PC-9 (cell line): ENCODE data around the gene TMEM196.

Experiments used
- CTCF ChIP-seq: fragments of 200-600 bp; sonication (generic); conservative IDR thresholded peaks from 2 replicates; pipeline ENCODE4 v1.6.1; 2017; ENCODE audit warnings: mixed run types, antibody characterized with exemption, mild to moderate bottlenecking, moderate library complexity
- EZH2 ChIP-seq: fragments of 200-600 bp; sonication (generic); IDR thresholded peaks from 2 replicates; pipeline ENCODE4 v1.8.0; 2017; ENCODE audit warnings: antibody characterized with exemption, low read depth

GRCh38 chr7:19708397-19709248 lies 64.8 kb downstream of the TMEM196 start, which contains the start of gene POLR1F:
- peak; percentile 97 for TF ChIP-seq CTCF
- TF ChIP-seq EZH2 = no peak
